Muscle layer of colon (tissue), 2 donors: ENCODE data around the gene TWSG1.

ENCODE experiments used
- H3K27ac ChIP-seq: one replicate; pipeline ENCODE4 v1.7.0; 2013; ENCODE audit warnings: low read depth, mild to moderate bottlenecking, low read length, moderate library complexity
- H3K27me3 ChIP-seq, 2 donors: one replicate each; pipeline ENCODE4 v1.7.0; 2013; ENCODE audit warnings: low read length in 2 of 2, mild to moderate bottlenecking in 2 of 2; ENCODE audit not compliant: insufficient read depth in 2 of 2, control insufficient read depth in 1 of 2
- H3K36me3 ChIP-seq: one replicate; pipeline ENCODE4 v1.7.0; 2013; ENCODE audit warnings: mild to moderate bottlenecking, low read length; ENCODE audit not compliant: insufficient read depth
- H3K4me1 ChIP-seq: one replicate; pipeline ENCODE4 v1.7.0; 2013; ENCODE audit warnings: mild to moderate bottlenecking, low read length; ENCODE audit not compliant: insufficient read depth
- H3K4me3 ChIP-seq, 2 donors: one replicate each; pipeline ENCODE4 v1.7.0; 2013; ENCODE audit warnings: low read length in 2 of 2, low read depth in 1 of 2, mild to moderate bottlenecking in 1 of 2, moderate library complexity in 1 of 2
- H3K9ac ChIP-seq: one replicate; pipeline ENCODE4 v1.7.0; 2013; ENCODE audit warnings: low read length
- H3K9me3 ChIP-seq: one replicate; pipeline ENCODE4 v1.7.0; 2013; ENCODE audit warnings: mild to moderate bottlenecking, low read length
- donor health status: abdominal sarcoma.
- donor health status: Adenocarcinoma of cecum.

The TWSG1 gene

GRCh38 chr18:9336827-9337226 lies 2.3 kb downstream of the TWSG1 start:
- Histone ChIP-seq H3K4me3 (no peak overlapping the region), H3K9ac (no peak overlapping the region), H3K27ac (no peak overlapping the region), H3K4me1 (peaks cover 4% of the 10 kb centered on the region), H3K36me3 (peaks cover 15% of the 10 kb centered on the region), H3K9me3 (no peaks in the 10 kb centered on the region), H3K27me3 (no peaks in the 10 kb centered on the region)

DNA sequence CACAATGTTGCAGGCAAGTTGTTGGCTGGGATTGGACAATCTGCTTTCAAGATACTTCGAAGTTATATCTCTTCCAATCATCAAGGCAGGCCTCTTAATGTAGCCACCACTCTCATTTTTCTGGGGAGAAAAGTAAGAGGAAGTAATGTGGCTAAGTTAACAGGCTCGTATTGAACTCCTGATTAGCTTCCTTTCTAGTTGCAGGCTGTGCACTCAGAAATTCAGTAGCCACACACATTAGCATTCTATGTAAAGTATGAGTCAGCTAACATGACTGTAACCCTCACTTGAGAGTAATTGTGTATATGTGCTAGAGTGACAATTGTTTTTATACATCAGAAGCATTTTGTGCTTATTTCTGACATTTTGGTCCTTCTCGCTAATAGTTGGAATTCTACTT lies 3.3 kb downstream of the TWSG1 start:
- no peak overlapping the region for H3K4me3 ChIP-seq
- peaks cover 4% of the 10 kb centered on the region for H3K4me1 ChIP-seq
- no peaks in the 10 kb centered on the region for H3K9me3 ChIP-seq
- H3K27me3 ChIP-seq, result no peaks in the 10 kb centered on the region
- H3K36me3 ChIP-seq, result peaks cover 15% of the 10 kb centered on the region
- no peak overlapping the region for H3K27ac ChIP-seq
- no peak overlapping the region for H3K9ac ChIP-seq

DNA sequence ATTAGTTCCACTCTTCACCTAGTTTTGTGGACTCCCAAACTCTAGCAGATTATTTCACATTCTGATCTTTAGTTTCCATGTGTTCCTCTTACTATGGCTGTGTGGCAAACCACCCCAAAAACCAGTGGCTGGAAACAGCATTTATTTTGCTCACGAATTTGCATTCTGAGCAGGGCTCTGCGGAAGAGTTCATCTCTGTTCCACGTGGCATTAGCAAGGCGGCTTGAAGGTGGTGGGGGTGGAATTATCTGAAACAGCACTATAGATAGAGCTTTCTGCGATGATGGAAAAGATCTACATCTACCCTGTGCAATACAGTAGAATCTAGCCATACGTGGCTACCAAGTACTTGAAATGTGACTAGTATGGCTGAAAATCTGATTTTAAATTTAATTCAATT lies 5.9 kb downstream of the TWSG1 start:
- Histone ChIP-seq H3K27me3 (no peaks in the 10 kb centered on the region), H3K27ac (no peak overlapping the region), H3K4me3 (no peak overlapping the region), H3K9me3 (no peaks in the 10 kb centered on the region), H3K9ac (no peak overlapping the region), H3K36me3 (peaks cover 18% of the 10 kb centered on the region), H3K4me1 (peaks cover 4% of the 10 kb centered on the region)

GRCh38 chr18:9343577-9343976 lies 9.0 kb downstream of the TWSG1 start:
- Histone ChIP-seq H3K9me3 (no peaks in the 10 kb centered on the region), H3K4me3 (no peak overlapping the region), H3K36me3 (peaks cover 10% of the 10 kb centered on the region)

DNA sequence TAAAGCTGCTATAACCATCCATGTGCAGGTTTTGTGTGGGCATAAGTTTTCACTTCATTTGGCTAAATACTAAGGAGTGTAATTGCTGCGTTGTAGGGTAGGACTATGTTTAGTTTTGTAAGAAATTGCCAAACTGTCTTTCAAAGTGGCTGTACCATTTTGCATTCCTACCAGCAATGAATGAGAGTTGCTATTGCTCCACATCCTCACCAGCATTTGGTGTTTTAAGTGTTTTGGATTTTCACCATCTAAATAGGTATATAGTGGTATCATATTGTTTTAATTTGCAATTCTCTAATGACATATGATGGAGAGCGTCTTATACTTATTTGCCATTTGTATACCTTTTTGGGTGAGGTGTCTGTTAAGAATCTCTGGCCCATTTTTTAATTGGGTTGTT lies 12.2 kb downstream of the TWSG1 start:
- Histone ChIP-seq H3K4me1 (peaks cover 16% of the 10 kb centered on the region), H3K27me3 (no peaks in the 10 kb centered on the region), H3K36me3 (peaks cover 3% of the 10 kb centered on the region), H3K9ac (no peak overlapping the region), H3K27ac (no peak overlapping the region), H3K9me3 (no peaks in the 10 kb centered on the region), H3K4me3 (no peak overlapping the region)

More at GRCh38 chr18:9343577-9343976, 9.0 kb downstream of the TWSG1 start:
- no peak overlapping the region for H3K9ac ChIP-seq
- H3K27me3 ChIP-seq, result no peaks in the 10 kb centered on the region
- H3K27ac ChIP-seq, result no peak overlapping the region
- H3K4me1 ChIP-seq, result peaks cover 9% of the 10 kb centered on the region

DNA sequence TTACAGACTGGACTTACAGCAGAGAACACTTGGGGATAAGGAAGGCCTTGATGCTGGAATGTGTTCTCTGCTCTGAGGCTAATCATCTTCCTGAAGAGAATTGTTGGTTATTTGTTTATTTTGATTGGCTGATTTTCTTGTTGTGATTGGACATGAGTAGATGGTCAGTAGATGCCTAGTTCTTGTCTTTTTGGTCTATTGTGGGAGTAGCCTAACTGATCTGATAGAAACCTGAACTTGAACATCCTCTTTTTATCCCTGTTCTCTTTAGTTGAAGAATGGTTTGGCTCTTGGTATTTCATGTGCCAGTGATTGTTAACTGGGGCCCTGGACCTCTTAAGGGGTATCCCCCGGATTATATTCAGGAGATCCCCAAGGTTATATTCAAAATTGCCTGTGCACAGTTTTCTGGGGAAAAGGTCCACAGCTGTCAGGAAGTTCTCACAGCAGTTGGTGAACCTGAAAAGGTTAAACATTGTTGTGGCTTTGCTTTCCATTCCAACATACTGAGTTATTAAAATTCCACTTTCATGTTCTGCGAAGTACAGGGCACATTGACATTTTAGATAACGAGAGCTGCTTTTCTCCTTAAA lies 13.6 kb downstream of the TWSG1 start:
- Histone ChIP-seq H3K9me3 (no peaks in the 10 kb centered on the region), H3K36me3 (peaks cover 3% of the 10 kb centered on the region), H3K4me1 (peaks cover 16% of the 10 kb centered on the region), H3K27ac (no peak overlapping the region), H3K4me3 (no peak overlapping the region), H3K9ac (no peak overlapping the region), H3K27me3 (no peaks in the 10 kb centered on the region)

DNA sequence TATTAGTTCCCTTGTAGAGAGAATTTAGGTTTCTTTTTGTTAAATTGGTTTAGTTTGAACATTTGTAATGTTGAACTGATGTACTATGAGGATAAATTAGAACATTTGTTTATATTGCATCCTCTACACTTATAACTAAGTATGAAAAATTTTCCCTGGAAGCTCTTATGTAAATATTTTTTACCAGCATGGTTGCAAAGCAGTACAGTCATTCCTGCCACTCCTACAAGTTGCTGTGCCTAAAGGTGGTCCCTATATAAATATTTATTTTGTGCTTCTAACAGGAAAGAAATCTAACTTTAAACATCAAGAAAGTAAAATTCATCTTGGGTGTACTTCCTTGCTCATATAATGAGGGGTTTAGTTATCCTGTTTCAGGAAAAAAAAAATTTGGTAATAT lies 14.2 kb downstream of the TWSG1 start:
- peaks cover 16% of the 10 kb centered on the region for H3K4me1 ChIP-seq
- no peak overlapping the region for H3K4me3 ChIP-seq
- no peaks in the 10 kb centered on the region for H3K9me3 ChIP-seq
- H3K9ac ChIP-seq, result no peak overlapping the region
- no peaks in the 10 kb centered on the region for H3K36me3 ChIP-seq
- H3K27ac ChIP-seq, result no peak overlapping the region
- H3K27me3 ChIP-seq, result no peaks in the 10 kb centered on the region

DNA sequence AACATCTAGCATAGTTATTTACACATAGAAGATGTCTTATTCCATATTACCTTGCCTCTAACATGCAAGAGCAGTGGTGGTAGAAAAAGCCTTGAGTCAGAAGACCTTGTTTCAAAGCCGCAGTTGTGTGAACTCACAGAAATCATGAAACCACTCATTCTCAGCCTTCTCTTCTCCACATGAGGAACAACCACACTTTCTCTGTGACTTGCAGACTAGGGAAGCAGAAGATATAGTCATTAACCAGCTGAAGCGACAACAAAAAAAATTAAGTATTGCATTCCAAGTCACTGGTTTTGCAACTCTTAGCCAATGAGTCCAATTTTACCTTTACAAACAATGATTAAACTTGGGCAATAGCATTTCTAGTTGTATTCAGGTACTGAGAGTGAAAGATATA lies 19.0 kb downstream of the TWSG1 start:
- Histone ChIP-seq H3K27me3 (no peaks in the 10 kb centered on the region), H3K4me3 (no peak overlapping the region), H3K27ac (no peak overlapping the region), H3K4me1 (peaks cover 10% of the 10 kb centered on the region), H3K9me3 (no peaks in the 10 kb centered on the region), H3K9ac (no peak overlapping the region), H3K36me3 (no peaks in the 10 kb centered on the region)

DNA sequence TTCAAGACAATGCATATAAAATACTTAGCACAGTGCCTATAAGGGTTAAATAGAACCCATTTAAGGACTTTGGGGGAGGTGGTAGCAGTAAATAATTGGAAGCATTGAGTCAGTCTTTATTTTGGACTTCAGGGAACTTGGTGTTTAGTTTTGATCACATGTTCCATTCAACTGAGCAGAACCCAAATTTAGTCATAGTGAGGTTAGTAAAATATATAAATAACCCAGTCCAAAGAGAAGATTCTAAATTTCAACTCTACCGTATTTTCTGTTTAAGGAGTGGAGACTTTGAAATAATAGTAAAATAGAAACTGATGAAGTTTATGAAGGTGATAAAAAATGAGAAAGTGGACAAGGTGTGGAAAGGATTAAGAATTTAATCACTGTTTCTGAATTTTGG lies 19.7 kb downstream of the TWSG1 start:
- H3K4me3 ChIP-seq, result no peak overlapping the region
- H3K27ac ChIP-seq, result no peak overlapping the region

GRCh38 chr18:9356976-9357375 lies 22.4 kb downstream of the TWSG1 start:
- H3K4me3 ChIP-seq, result no peak overlapping the region
- peaks cover 5% of the 10 kb centered on the region for H3K36me3 ChIP-seq
- no peaks in the 10 kb centered on the region for H3K27me3 ChIP-seq
- no peaks in the 10 kb centered on the region for H3K9me3 ChIP-seq
- H3K9ac ChIP-seq, result no peak overlapping the region
- H3K4me1 ChIP-seq, result peaks cover 3% of the 10 kb centered on the region
- H3K27ac ChIP-seq, result no peak overlapping the region

More for the DNA sequence above, 19.7 kb downstream of the TWSG1 start:
- H3K36me3 ChIP-seq, result no peaks in the 10 kb centered on the region
- H3K9ac ChIP-seq, result no peak overlapping the region
- peaks cover 3% of the 10 kb centered on the region for H3K4me1 ChIP-seq
- no peaks in the 10 kb centered on the region for H3K27me3 ChIP-seq
- H3K9me3 ChIP-seq, result no peaks in the 10 kb centered on the region

GRCh38 chr18:9359796-9360195 lies 25.2 kb downstream of the TWSG1 start:
- peaks cover 5% of the 10 kb centered on the region for H3K36me3 ChIP-seq
- no peak overlapping the region for H3K27ac ChIP-seq
- no peaks in the 10 kb centered on the region for H3K27me3 ChIP-seq
- H3K9ac ChIP-seq, result no peak overlapping the region
- H3K4me1 ChIP-seq, result no peaks in the 10 kb centered on the region
- H3K9me3 ChIP-seq, result no peaks in the 10 kb centered on the region
- no peak overlapping the region for H3K4me3 ChIP-seq

DNA sequence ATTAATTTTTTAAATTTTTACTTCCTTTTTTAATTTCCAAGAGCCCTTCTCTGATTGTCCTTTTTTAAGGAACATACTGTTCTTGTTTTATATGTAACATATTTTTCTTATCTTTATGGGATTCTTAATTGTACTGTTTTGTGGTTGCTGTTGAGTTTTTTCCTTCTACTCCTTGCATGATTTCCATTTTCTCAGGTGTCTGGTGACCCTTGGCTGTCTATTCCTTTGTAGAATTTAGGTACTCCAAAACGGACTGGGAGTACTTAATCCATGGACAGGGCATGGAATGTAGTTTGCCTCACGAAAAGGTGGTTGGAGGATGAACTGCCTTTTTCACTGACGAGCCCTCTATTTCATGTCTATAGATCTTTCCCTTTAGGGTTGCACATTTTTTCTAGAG lies 26.6 kb downstream of the TWSG1 start:
- Histone ChIP-seq H3K9ac (no peak overlapping the region), H3K27me3 (no peaks in the 10 kb centered on the region), H3K4me3 (no peak overlapping the region), H3K4me1 (peaks cover 4% of the 10 kb centered on the region), H3K36me3 (peaks cover 5% of the 10 kb centered on the region), H3K9me3 (no peaks in the 10 kb centered on the region), H3K27ac (no peak overlapping the region)
